Smooth muscle cell (in vitro differentiated cells): ENCODE measurements around the gene ITPR2. TPM values are rescaled to one million over a fixed set of nuclear protein-coding genes. Genes with fewer than 3 reads are reported as not detected.

ENCODE experiments used
- DNase-seq: peaks from one replicate; lab custom pipeline; 2025; ENCODE audit not compliant: unreplicated experiment; lab: John Stamatoyannopoulos, UW
- H2AFZ ChIP-seq: fragments of 200-600 bp; sonication (generic); 2 replicates; pipeline ENCODE4 v1.6.0; 2016; ENCODE audit warnings: antibody characterized with exemption, low read depth, mild to moderate bottlenecking
- H3F3A ChIP-seq: fragments of 200-600 bp; sonication (generic); 2 replicates; pipeline ENCODE4 v1.6.0; 2017; ENCODE audit warnings: antibody characterized with exemption, low read depth
- H3K27ac ChIP-seq: fragments of 200-600 bp; sonication (generic); 2 replicates; pipeline ENCODE4 v1.5.1; 2016; ENCODE audit warnings: low read depth, mild to moderate bottlenecking
- H3K27me3 ChIP-seq: fragments of 200-600 bp; sonication (generic); 2 replicates; pipeline ENCODE4 v1.6.1; 2016; ENCODE audit warnings: low read depth, mild to moderate bottlenecking
- H3K36me3 ChIP-seq: fragments of 200-600 bp; sonication (generic); 2 replicates; pipeline ENCODE4 v1.5.1; 2016; ENCODE audit warnings: low read depth
- H3K4me1 ChIP-seq: fragments of 200-600 bp; sonication (generic); 2 replicates; pipeline ENCODE4 v1.5.1; 2016; ENCODE audit warnings: low read depth
- H3K4me2 ChIP-seq: fragments of 200-600 bp; sonication (generic); 2 replicates; pipeline ENCODE4 v1.6.0; 2016; ENCODE audit warnings: mild to moderate bottlenecking
- H3K4me3 ChIP-seq: fragments of 200-600 bp; sonication (generic); 2 replicates; pipeline ENCODE4 v1.5.1; 2016; ENCODE audit warnings: mild to moderate bottlenecking
- H3K79me2 ChIP-seq: fragments of 200-600 bp; sonication (generic); 2 replicates; pipeline ENCODE4 v1.6.0; 2016; ENCODE audit warnings: low read depth, mild to moderate bottlenecking
- H3K9ac ChIP-seq: fragments of 200-600 bp; sonication (generic); 2 replicates; pipeline ENCODE4 v1.6.0; 2016; ENCODE audit warnings: low read depth
- H3K9me3 ChIP-seq: fragments of 200-600 bp; sonication (generic); replicated peaks from 2 replicates; pipeline ENCODE4 v1.5.1; 2016; ENCODE audit warnings: low read depth
- H4K20me1 ChIP-seq: fragments of 200-600 bp; sonication (generic); 2 replicates; pipeline ENCODE4 v1.6.0; 2016; ENCODE audit warnings: low read depth
- CTCF ChIP-seq: fragments of 200-600 bp; sonication (generic); IDR thresholded peaks from 2 replicates; pipeline ENCODE4 v1.5.1; 2017; ENCODE audit warnings: borderline replicate concordance, mild to moderate bottlenecking, antibody characterized with exemption; ENCODE audit not compliant: insufficient read depth, poor library complexity, severe bottlenecking
- WGBS: methylation state at CpG from one replicate; pipeline ENCODE4 v1.1.7; 2016; ENCODE audit warnings: low lambda C conversion rate; 5-methylcytosine and 5-hydroxymethylcytosine counted together
- polyA plus RNA-seq: library from polyadenylated mRNA; unstranded; fragments of >200 nt; fragmentation: Nextera tagmentation; extraction: Ambion mirVana; gene quantifications from 2 replicates; pipeline ENCODE4 v1.2.1, GENCODE V29; 2016
- total RNA-seq: library from RNA; depleted of rRNA; stranded (reverse); fragments of >200 nt; gene quantifications from 2 replicates; pipeline ENCODE4 v1.2.3, GENCODE V29; 2014

Gene ITPR2
- total and polyA plus RNA-seq, 2 experiments from 2014 or later = 6.8 to 17.4 TPM

GRCh38 chr12:26309634-26310033, 523.4 kb downstream of the ITPR2 start:
- no peak overlapping the region for H3K4me2 ChIP-seq
- DNase-seq = no peak
- no peak overlapping the region for H3K27ac ChIP-seq
- H4K20me1 ChIP-seq = no peaks in the 10 kb centered on the region
- no peaks in the 10 kb centered on the region for H3K79me2 ChIP-seq
- H3K4me3 ChIP-seq = no peak overlapping the region
- WGBS = 71% methylated on average over 4 of the region's 4 CpGs
- TF ChIP-seq CTCF = no peak
- no peaks in the 10 kb centered on the region for H3K36me3 ChIP-seq
- no peaks in the 10 kb centered on the region for H3K4me1 ChIP-seq
- no peak overlapping the region for H2AFZ ChIP-seq
- no peaks in the 10 kb centered on the region for H3K27me3 ChIP-seq
- no peak overlapping the region for H3K9ac ChIP-seq
- no peaks in the 10 kb centered on the region for H3F3A ChIP-seq
- no peaks in the 10 kb centered on the region for H3K9me3 ChIP-seq

GRCh38 chr12:26304273-26304672, 528.7 kb downstream of the ITPR2 start:
- Histone ChIP-seq H3K36me3 (no peaks in the 10 kb centered on the region), H3K9me3 (no peaks in the 10 kb centered on the region), H3K4me1 (no peaks in the 10 kb centered on the region), H3K9ac (no peak overlapping the region), H3K4me2 (no peak overlapping the region), H2AFZ (no peak overlapping the region), H4K20me1 (no peaks in the 10 kb centered on the region), H3K79me2 (no peaks in the 10 kb centered on the region), H3K4me3 (no peak overlapping the region), H3K27ac (no peak overlapping the region), H3F3A (no peaks in the 10 kb centered on the region), H3K27me3 (no peaks in the 10 kb centered on the region)
- WGBS = 93% methylated on average over 2 of the region's 2 CpGs
- no peak for DNase-seq
- no peak for TF ChIP-seq CTCF

- no peak for TF ChIP-seq CTCF
- Histone ChIP-seq H3K9ac (no peak overlapping the region), H3F3A (peaks cover 4% of the 10 kb centered on the region), H3K4me1 (no peaks in the 10 kb centered on the region), H3K36me3 (no peaks in the 10 kb centered on the region), H2AFZ (no peak overlapping the region), H4K20me1 (no peaks in the 10 kb centered on the region), H3K79me2 (no peaks in the 10 kb centered on the region), H3K4me2 (no peak overlapping the region), H3K4me3 (no peak overlapping the region), H3K27me3 (no peaks in the 10 kb centered on the region), H3K27ac (no peak overlapping the region), H3K9me3 (no peaks in the 10 kb centered on the region)
- WGBS = 89% methylated on average over 1 of the region's 1 CpG
- no peak for DNase-seq
Measured at GRCh38 chr12:26303418-26303817, 529.6 kb downstream of the ITPR2 start.

GRCh38 chr12:26302776-26303175, 530.2 kb downstream of the ITPR2 start:
- H3K4me1 ChIP-seq = no peaks in the 10 kb centered on the region
- H3K9me3 ChIP-seq = no peaks in the 10 kb centered on the region
- no peak overlapping the region for H3K27ac ChIP-seq
- H3K27me3 ChIP-seq = no peaks in the 10 kb centered on the region
- no peaks in the 10 kb centered on the region for H3K79me2 ChIP-seq
- TF ChIP-seq CTCF = no peak
- DNase-seq = no peak
- H4K20me1 ChIP-seq = no peaks in the 10 kb centered on the region
- no peak overlapping the region for H3K4me3 ChIP-seq
- no peak overlapping the region for H3K4me2 ChIP-seq
- H2AFZ ChIP-seq = no peak overlapping the region
- no peaks in the 10 kb centered on the region for H3K36me3 ChIP-seq
- WGBS = 97% methylated on average over 3 of the region's 3 CpGs
- H3F3A ChIP-seq = peaks cover 8% of the 10 kb centered on the region
- no peak overlapping the region for H3K9ac ChIP-seq
